WTC11 (cell line): ENCODE measurements around the gene TEX51. TPM values are rescaled to one million over a fixed set of nuclear protein-coding genes. Genes with fewer than 3 reads are reported as not detected.

ENCODE experiments used
- ATAC-seq: fragments of 200-7000 bp; cut with Tn5 transposase; 2 replicates; pipeline ENCODE4 v1.10.0; 2021; ENCODE audit warnings: mild to moderate bottlenecking, moderate library complexity
- CTCF ChIA-PET: fragments of 300-600 bp; sonication (Branson Sonifier 250); formaldehyde crosslinking; loops from one replicate; lab custom pipeline; 2021; ENCODE audit warnings: antibody characterized with exemption; lab: Charles Lee
- POLR2A ChIA-PET: fragments of 350-600 bp; sonication (Branson Sonifier 250); formaldehyde crosslinking; loops from one replicate; lab custom pipeline; 2021; ENCODE audit warnings: antibody characterized with exemption; lab: Charles Lee
- DNase-seq: peaks from one replicate; pipeline ENCODE4 v3.0.0; 2021; ENCODE audit warnings: low spot score
- H3K27ac Mint-ChIP-seq: 2 replicates; pipeline ENCODE4 v1.8.0; 2021; ENCODE audit warnings: mixed read lengths
- H3K27me3 Mint-ChIP-seq: 2 replicates; pipeline ENCODE4 v1.8.0; 2021; ENCODE audit warnings: low read depth, mild to moderate bottlenecking, moderate library complexity, mixed read lengths
- H3K36me3 Mint-ChIP-seq: 2 replicates; pipeline ENCODE4 v1.8.0; 2021; ENCODE audit warnings: mixed read lengths
- H3K4me1 Mint-ChIP-seq: 2 replicates; pipeline ENCODE4 v1.8.0; 2022; ENCODE audit warnings: mixed read lengths
- H3K4me3 Mint-ChIP-seq: 2 replicates; pipeline ENCODE4 v1.8.0; 2021; ENCODE audit warnings: mild to moderate bottlenecking, moderate library complexity, mixed read lengths
- H3K9me3 Mint-ChIP-seq: 2 replicates; pipeline ENCODE4 v1.8.0; 2021; ENCODE audit warnings: mixed read lengths
- ESRRA ChIP-seq: sonication (generic); formaldehyde crosslinking; IDR thresholded peaks from 2 replicates; pipeline ENCODE4 v1.8.1; 2022; ENCODE audit warnings: mild to moderate bottlenecking, missing genetic modification reagents, borderline replicate concordance
- GABPB1 ChIP-seq: sonication (generic); formaldehyde crosslinking; IDR thresholded peaks from 2 replicates; pipeline ENCODE4 v1.8.1; 2023; ENCODE audit warnings: mild to moderate bottlenecking, missing genetic modification reagents
- IRF2 ChIP-seq: sonication (generic); formaldehyde crosslinking; IDR thresholded peaks from 2 replicates; pipeline ENCODE4 v1.8.0; 2022; ENCODE audit warnings: low read depth, missing genetic modification reagents, borderline replicate concordance
- NFYB ChIP-seq: sonication (generic); formaldehyde crosslinking; conservative IDR thresholded peaks from 2 replicates; pipeline ENCODE4 v1.8.0; 2022; ENCODE audit warnings: low read depth, missing genetic modification reagents
- PRRX2 ChIP-seq: fragments of 250-450 bp; sonication (Bioruptor Pico); IDR thresholded peaks from 2 replicates; pipeline ENCODE4 v1.8.0; 2021; ENCODE audit warnings: mild to moderate bottlenecking
- TEAD4 ChIP-seq: sonication (generic); formaldehyde crosslinking; IDR thresholded peaks from 2 replicates; pipeline ENCODE4 v1.8.0; 2022; ENCODE audit warnings: mild to moderate bottlenecking, missing genetic modification reagents
- total RNA-seq: library from RNA; stranded (reverse); gene quantifications from 3 replicates; pipeline ENCODE4 v1.2.3, GENCODE V29; 2021
- TF ChIP-seq, protein P1 (sequence below): sonication (generic); formaldehyde crosslinking; conservative IDR thresholded peaks from 2 replicates; pipeline ENCODE4 v1.8.1; 2023; ENCODE audit warnings: mild to moderate bottlenecking, low read depth, missing genetic modification reagents, moderate library complexity
- TF ChIP-seq, protein P2 (sequence below): sonication (generic); formaldehyde crosslinking; IDR thresholded peaks from 2 replicates; pipeline ENCODE4 v1.8.0; 2023; ENCODE audit warnings: missing genetic modification reagents, mild to moderate bottlenecking, borderline replicate concordance
- TF ChIP-seq, protein P3 (sequence below): fragments of 200-600 bp; IDR thresholded peaks from 2 replicates; pipeline ENCODE4 v1.8.0; 2022; ENCODE audit warnings: antibody characterized with exemption
- TF ChIP-seq, protein P4 (sequence below): sonication (generic); formaldehyde crosslinking; IDR thresholded peaks from 2 replicates; pipeline ENCODE4 v1.8.1; 2023; ENCODE audit warnings: mild to moderate bottlenecking, moderate library complexity, missing genetic modification reagents
- TF ChIP-seq, protein P5 (sequence below): fragments of 250-450 bp; sonication (Bioruptor Pico); IDR thresholded peaks from 2 replicates; pipeline ENCODE4 v1.9.0; 2021; ENCODE audit warnings: mild to moderate bottlenecking
- TF ChIP-seq, protein P6 (sequence below): fragments of 250-450 bp; sonication (Bioruptor Pico); IDR thresholded peaks from 2 replicates; pipeline ENCODE4 v1.9.0; 2021; ENCODE audit warnings: moderate library complexity, mild to moderate bottlenecking, inconsistent platforms, borderline replicate concordance

The TEX51 gene
- total RNA-seq, 1 experiment from 2014 or later = not detected

DNA sequence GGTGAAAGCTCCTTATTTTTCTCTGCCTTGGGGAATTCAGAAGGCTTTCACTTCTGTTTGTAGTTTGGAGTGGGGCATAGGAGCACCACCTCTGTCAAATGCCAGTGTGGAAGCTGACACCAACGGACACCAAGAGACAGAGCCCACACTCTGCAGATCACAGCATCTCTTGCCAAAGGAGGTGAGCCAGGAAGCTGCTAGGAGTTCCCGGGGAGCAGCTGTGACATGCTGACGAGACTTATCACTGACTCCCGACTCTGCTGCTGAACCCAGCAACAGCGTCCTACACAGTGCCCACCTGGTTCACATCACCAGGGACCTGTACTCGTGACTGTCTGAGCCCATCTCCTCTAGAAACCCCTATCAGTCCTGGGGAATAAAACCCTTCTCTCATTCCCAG is 8.1 kb downstream of the TEX51 start:
- peaks cover 12% of the 10 kb centered on the region for H3K27me3 Mint-ChIP-seq
- peaks cover 3% of the 10 kb centered on the region; the same call in 1 of the 2 replicates for H3K4me1 Mint-ChIP-seq
- H3K36me3 Mint-ChIP-seq = peaks cover 14% of the 10 kb centered on the region
- POLR2A ChIA-PET = no interaction called here
- H3K4me3 Mint-ChIP-seq = no peak overlapping the region
- no peak overlapping the region for H3K27ac Mint-ChIP-seq
- CTCF ChIA-PET = interaction anchor here (0.5 kb wide), 1 partner anchor 68 kb away, joined by 4 read pairs; no protein-coding TSS in a partner anchor
- TF ChIP-seq, protein P1, sequence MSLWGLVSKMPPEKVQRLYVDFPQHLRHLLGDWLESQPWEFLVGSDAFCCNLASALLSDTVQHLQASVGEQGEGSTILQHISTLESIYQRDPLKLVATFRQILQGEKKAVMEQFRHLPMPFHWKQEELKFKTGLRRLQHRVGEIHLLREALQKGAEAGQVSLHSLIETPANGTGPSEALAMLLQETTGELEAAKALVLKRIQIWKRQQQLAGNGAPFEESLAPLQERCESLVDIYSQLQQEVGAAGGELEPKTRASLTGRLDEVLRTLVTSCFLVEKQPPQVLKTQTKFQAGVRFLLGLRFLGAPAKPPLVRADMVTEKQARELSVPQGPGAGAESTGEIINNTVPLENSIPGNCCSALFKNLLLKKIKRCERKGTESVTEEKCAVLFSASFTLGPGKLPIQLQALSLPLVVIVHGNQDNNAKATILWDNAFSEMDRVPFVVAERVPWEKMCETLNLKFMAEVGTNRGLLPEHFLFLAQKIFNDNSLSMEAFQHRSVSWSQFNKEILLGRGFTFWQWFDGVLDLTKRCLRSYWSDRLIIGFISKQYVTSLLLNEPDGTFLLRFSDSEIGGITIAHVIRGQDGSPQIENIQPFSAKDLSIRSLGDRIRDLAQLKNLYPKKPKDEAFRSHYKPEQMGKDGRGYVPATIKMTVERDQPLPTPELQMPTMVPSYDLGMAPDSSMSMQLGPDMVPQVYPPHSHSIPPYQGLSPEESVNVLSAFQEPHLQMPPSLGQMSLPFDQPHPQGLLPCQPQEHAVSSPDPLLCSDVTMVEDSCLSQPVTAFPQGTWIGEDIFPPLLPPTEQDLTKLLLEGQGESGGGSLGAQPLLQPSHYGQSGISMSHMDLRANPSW = no peak
- TF ChIP-seq, protein P2, sequence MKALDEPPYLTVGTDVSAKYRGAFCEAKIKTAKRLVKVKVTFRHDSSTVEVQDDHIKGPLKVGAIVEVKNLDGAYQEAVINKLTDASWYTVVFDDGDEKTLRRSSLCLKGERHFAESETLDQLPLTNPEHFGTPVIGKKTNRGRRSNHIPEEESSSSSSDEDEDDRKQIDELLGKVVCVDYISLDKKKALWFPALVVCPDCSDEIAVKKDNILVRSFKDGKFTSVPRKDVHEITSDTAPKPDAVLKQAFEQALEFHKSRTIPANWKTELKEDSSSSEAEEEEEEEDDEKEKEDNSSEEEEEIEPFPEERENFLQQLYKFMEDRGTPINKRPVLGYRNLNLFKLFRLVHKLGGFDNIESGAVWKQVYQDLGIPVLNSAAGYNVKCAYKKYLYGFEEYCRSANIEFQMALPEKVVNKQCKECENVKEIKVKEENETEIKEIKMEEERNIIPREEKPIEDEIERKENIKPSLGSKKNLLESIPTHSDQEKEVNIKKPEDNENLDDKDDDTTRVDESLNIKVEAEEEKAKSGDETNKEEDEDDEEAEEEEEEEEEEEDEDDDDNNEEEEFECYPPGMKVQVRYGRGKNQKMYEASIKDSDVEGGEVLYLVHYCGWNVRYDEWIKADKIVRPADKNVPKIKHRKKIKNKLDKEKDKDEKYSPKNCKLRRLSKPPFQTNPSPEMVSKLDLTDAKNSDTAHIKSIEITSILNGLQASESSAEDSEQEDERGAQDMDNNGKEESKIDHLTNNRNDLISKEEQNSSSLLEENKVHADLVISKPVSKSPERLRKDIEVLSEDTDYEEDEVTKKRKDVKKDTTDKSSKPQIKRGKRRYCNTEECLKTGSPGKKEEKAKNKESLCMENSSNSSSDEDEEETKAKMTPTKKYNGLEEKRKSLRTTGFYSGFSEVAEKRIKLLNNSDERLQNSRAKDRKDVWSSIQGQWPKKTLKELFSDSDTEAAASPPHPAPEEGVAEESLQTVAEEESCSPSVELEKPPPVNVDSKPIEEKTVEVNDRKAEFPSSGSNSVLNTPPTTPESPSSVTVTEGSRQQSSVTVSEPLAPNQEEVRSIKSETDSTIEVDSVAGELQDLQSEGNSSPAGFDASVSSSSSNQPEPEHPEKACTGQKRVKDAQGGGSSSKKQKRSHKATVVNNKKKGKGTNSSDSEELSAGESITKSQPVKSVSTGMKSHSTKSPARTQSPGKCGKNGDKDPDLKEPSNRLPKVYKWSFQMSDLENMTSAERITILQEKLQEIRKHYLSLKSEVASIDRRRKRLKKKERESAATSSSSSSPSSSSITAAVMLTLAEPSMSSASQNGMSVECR (CRISPR knock-in tag) = no peak
- TF ChIP-seq, protein P3, sequence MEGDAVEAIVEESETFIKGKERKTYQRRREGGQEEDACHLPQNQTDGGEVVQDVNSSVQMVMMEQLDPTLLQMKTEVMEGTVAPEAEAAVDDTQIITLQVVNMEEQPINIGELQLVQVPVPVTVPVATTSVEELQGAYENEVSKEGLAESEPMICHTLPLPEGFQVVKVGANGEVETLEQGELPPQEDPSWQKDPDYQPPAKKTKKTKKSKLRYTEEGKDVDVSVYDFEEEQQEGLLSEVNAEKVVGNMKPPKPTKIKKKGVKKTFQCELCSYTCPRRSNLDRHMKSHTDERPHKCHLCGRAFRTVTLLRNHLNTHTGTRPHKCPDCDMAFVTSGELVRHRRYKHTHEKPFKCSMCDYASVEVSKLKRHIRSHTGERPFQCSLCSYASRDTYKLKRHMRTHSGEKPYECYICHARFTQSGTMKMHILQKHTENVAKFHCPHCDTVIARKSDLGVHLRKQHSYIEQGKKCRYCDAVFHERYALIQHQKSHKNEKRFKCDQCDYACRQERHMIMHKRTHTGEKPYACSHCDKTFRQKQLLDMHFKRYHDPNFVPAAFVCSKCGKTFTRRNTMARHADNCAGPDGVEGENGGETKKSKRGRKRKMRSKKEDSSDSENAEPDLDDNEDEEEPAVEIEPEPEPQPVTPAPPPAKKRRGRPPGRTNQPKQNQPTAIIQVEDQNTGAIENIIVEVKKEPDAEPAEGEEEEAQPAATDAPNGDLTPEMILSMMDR = no peak
- TF ChIP-seq TEAD4 (CRISPR knock-in tag) (no peak), GABPB1 (CRISPR knock-in tag) (no peak), PRRX2 (CRISPR knock-in tag) (no peak), IRF2 (CRISPR knock-in tag) (no peak), ESRRA (no peak), NFYB (CRISPR knock-in tag) (no peak)
- TF ChIP-seq, protein P4, sequence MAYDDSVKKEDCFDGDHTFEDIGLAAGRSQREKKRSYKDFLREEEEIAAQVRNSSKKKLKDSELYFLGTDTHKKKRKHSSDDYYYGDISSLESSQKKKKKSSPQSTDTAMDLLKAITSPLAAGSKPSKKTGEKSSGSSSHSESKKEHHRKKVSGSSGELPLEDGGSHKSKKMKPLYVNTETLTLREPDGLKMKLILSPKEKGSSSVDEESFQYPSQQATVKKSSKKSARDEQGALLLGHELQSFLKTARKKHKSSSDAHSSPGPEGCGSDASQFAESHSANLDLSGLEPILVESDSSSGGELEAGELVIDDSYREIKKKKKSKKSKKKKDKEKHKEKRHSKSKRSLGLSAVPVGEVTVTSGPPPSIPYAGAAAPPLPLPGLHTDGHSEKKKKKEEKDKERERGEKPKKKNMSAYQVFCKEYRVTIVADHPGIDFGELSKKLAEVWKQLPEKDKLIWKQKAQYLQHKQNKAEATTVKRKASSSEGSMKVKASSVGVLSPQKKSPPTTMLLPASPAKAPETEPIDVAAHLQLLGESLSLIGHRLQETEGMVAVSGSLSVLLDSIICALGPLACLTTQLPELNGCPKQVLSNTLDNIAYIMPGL = no peak
- TF ChIP-seq, protein P5, sequence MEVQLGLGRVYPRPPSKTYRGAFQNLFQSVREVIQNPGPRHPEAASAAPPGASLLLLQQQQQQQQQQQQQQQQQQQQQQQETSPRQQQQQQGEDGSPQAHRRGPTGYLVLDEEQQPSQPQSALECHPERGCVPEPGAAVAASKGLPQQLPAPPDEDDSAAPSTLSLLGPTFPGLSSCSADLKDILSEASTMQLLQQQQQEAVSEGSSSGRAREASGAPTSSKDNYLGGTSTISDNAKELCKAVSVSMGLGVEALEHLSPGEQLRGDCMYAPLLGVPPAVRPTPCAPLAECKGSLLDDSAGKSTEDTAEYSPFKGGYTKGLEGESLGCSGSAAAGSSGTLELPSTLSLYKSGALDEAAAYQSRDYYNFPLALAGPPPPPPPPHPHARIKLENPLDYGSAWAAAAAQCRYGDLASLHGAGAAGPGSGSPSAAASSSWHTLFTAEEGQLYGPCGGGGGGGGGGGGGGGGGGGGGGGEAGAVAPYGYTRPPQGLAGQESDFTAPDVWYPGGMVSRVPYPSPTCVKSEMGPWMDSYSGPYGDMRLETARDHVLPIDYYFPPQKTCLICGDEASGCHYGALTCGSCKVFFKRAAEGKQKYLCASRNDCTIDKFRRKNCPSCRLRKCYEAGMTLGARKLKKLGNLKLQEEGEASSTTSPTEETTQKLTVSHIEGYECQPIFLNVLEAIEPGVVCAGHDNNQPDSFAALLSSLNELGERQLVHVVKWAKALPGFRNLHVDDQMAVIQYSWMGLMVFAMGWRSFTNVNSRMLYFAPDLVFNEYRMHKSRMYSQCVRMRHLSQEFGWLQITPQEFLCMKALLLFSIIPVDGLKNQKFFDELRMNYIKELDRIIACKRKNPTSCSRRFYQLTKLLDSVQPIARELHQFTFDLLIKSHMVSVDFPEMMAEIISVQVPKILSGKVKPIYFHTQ (CRISPR knock-in tag) = no peak
- TF ChIP-seq, protein P6, sequence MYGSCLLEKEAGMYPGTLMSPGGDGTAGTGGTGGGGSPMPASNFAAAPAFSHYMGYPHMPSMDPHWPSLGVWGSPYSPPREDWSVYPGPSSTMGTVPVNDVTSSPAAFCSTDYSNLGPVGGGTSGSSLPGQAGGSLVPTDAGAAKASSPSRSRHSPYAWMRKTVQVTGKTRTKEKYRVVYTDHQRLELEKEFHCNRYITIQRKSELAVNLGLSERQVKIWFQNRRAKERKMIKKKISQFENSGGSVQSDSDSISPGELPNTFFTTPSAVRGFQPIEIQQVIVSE (CRISPR knock-in tag) = no peak
- DNase-seq (no peak), ATAC-seq (no peak)
- peaks cover 33% of the 10 kb centered on the region for H3K9me3 Mint-ChIP-seq
